CD4-positive, alpha-beta T cell (primary cell): ENCODE measurements around the gene POU2F1. TPM values are rescaled to one million over a fixed set of nuclear protein-coding genes. Genes with fewer than 3 reads are reported as not detected.
A peak's percentile ranks its signal among the peaks of the same experiment; 100 is the strongest.

Source experiments
- ATAC-seq: fragments of 200-7000 bp; cut with Tn5 transposase; one replicate; pipeline ENCODE4 v1.10.0; 2022; ENCODE audit warnings: mild to moderate bottlenecking; ENCODE audit not compliant: poor library complexity
- CTCF ChIA-PET: fragments of 350-600 bp; sonication (Branson Sonifier 250); formaldehyde crosslinking; loops from one replicate; lab custom pipeline; 2021; ENCODE audit warnings: antibody characterized with exemption, inconsistent platforms; lab: Charles Lee
- POLR2A ChIA-PET: fragments of 350-600 bp; sonication (Branson Sonifier 250); formaldehyde crosslinking; loops from one replicate; lab custom pipeline; 2021; ENCODE audit warnings: antibody characterized with exemption, inconsistent platforms; lab: Charles Lee
- DNase-seq, 14 experiments: peaks; one replicate each; pipeline ENCODE4 v3.0.0-alpha.2; 2013 to 2020; ENCODE audit warnings: mixed read lengths in 2 of 14
- H3K27ac ChIP-seq, 2 donors: one replicate each; pipeline versions ENCODE4 v1.5.1 to v1.7.0; 2013; ENCODE audit warnings: low read length in 2 of 2, low read depth in 1 of 2, mild to moderate bottlenecking in 1 of 2
- H3K27me3 ChIP-seq, 2 experiments: 1 replicate in 1 of 2; 2 replicates in 1 of 2; pipeline versions ENCODE4 v1.6.1 to v1.7.0; 2013; ENCODE audit warnings: low read length in 2 of 2, control low read depth in 1 of 2, mild to moderate bottlenecking in 1 of 2, moderate library complexity in 1 of 2; ENCODE audit not compliant: insufficient read depth in 2 of 2, control insufficient read depth in 1 of 2
- H3K36me3 ChIP-seq: one replicate; pipeline ENCODE4 v1.6.1; 2013; ENCODE audit warnings: low read length, control low read depth; ENCODE audit not compliant: insufficient read depth
- H3K4me1 ChIP-seq: one replicate; pipeline ENCODE4 v1.6.1; 2013; ENCODE audit warnings: low read length, control low read depth; ENCODE audit not compliant: insufficient read depth
- H3K4me3 ChIP-seq: one replicate; pipeline ENCODE4 v1.5.1; 2013; ENCODE audit warnings: mild to moderate bottlenecking, low read length, moderate library complexity
- H3K9me3 ChIP-seq, 2 experiments: 1 replicate in 1 of 2; 2 replicates in 1 of 2; pipeline versions ENCODE4 v1.6.1 to v1.7.0; 2013; ENCODE audit warnings: low read length in 2 of 2, mild to moderate bottlenecking in 2 of 2, control low read depth in 1 of 2, moderate library complexity in 1 of 2; ENCODE audit not compliant: control insufficient read depth in 1 of 2, insufficient read depth in 1 of 2
- H3K27ac Mint-ChIP-seq: one replicate; pipeline ENCODE4 v1.8.0; 2020; ENCODE audit warnings: mixed read lengths
- H3K27me3 Mint-ChIP-seq: one replicate; pipeline ENCODE4 v1.8.0; 2021; ENCODE audit warnings: mixed read lengths
- H3K36me3 Mint-ChIP-seq: one replicate; pipeline ENCODE4 v1.8.0; 2021; ENCODE audit warnings: low read depth, mixed read lengths
- H3K4me1 Mint-ChIP-seq: one replicate; pipeline ENCODE4 v1.8.0; 2021; ENCODE audit warnings: low read depth, mixed read lengths
- H3K4me3 Mint-ChIP-seq: one replicate; pipeline ENCODE4 v1.8.0; 2020; ENCODE audit warnings: mild to moderate bottlenecking, mixed read lengths
- H3K9me3 Mint-ChIP-seq: one replicate; pipeline ENCODE4 v1.8.0; 2020; ENCODE audit warnings: mixed read lengths
- intact Hi-C, 2 experiments: fragments of 100-400 bp; cut with DNase I in 1 of 2; cut with micrococcal nuclease in 1 of 2; formaldehyde crosslinking; loops; one replicate each; pipeline versions ENCODE4 v1.15.1 to v1.9.0; 2023 to 2025; cut with DNase I, micrococcal nuclease
- total RNA-seq, 174 experiments: library from RNA in 2 of 174; stranded (reverse) in 2 of 174; gene quantifications; one replicate each; pipeline ENCODE4 v1.2.3 and lab custom pipeline; 2021 to 2026
- TF ChIP-seq, protein P1 (sequence below): fragments of 200-600 bp; IDR thresholded peaks from one replicate; pipeline ENCODE4 v1.8.0; 2022; ENCODE audit warnings: antibody characterized with exemption, mild to moderate bottlenecking

The POU2F1 gene
- total RNA-seq, 2 experiments from 2014 or later = 27.0 to 28.6 TPM

DNA sequence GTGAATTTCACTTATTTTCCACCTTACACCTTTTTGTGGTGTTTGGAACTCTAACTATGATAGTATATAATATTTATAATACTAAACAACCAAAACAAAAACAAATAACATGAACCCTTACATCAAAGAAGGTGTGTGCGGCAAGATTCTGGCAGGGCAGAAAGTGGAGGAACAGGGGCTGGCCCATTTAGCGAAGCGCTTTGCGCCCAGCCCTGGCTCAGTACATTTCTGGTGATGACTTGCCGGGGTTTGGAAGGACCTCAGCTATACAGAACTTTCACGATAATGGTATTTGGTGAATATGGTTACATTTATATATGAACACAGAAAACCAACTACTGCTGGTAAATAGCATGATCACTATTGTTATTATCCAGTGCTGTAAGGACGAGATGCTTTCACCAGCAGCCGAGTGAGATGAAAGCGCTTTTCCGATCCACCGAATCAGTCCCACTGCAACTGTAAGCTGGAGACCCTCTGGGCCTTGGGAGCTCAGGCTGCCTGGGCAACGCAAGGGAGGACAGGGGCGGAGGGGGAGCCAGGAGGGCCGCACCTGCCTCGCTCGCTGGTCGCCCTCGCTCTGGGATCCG is 233.7 kb downstream of the POU2F1 start:
- Histone ChIP-seq H3K4me3 (peak overlapping the region; percentile 76), H3K27ac (peak overlapping the region; percentile 93 to 98), H3K27me3 (no peaks in the 10 kb centered on the region), H3K9me3 (no peaks in the 10 kb centered on the region), H3K36me3 (peaks cover 26% of the 10 kb centered on the region), H3K4me1 (peaks cover 87% of the 10 kb centered on the region)
- Mint-ChIP-seq H3K4me3 (peak overlapping the region; percentile 91), H3K4me1 (peaks cover 78% of the 10 kb centered on the region), H3K36me3 (peaks cover 62% of the 10 kb centered on the region), H3K9me3 (no peaks in the 10 kb centered on the region), H3K27me3 (no peaks in the 10 kb centered on the region), H3K27ac (peak overlapping the region; percentile 100)
- intact Hi-C loops = loop anchor here (2.0 to 5.0 kb wide), 3 partner anchors 34 to 178 kb away; partner anchors contain the start of gene RCSD1 (in 1 of the 2)
- TF ChIP-seq, protein P1, sequence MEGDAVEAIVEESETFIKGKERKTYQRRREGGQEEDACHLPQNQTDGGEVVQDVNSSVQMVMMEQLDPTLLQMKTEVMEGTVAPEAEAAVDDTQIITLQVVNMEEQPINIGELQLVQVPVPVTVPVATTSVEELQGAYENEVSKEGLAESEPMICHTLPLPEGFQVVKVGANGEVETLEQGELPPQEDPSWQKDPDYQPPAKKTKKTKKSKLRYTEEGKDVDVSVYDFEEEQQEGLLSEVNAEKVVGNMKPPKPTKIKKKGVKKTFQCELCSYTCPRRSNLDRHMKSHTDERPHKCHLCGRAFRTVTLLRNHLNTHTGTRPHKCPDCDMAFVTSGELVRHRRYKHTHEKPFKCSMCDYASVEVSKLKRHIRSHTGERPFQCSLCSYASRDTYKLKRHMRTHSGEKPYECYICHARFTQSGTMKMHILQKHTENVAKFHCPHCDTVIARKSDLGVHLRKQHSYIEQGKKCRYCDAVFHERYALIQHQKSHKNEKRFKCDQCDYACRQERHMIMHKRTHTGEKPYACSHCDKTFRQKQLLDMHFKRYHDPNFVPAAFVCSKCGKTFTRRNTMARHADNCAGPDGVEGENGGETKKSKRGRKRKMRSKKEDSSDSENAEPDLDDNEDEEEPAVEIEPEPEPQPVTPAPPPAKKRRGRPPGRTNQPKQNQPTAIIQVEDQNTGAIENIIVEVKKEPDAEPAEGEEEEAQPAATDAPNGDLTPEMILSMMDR = no peak
- POLR2A ChIA-PET = interaction anchor here (0.5 to 8.7 kb wide), 24 partner anchors 7 to 234 kb away, joined by 3 to 202 read pairs (median 13); partner anchors contain the start of genes CD247, CREG1 and POU2F1
- DNase-seq (peak in 4 of 14 experiments; percentile 50 to 63 (median 57)), ATAC-seq (peak; percentile 9)
- CTCF ChIA-PET = interaction anchor here (0.7 to 3.0 kb wide), 10 partner anchors 8 to 544 kb away, joined by 3 to 9 read pairs (median 4); partner anchors contain the start of gene POU2F1

DNA sequence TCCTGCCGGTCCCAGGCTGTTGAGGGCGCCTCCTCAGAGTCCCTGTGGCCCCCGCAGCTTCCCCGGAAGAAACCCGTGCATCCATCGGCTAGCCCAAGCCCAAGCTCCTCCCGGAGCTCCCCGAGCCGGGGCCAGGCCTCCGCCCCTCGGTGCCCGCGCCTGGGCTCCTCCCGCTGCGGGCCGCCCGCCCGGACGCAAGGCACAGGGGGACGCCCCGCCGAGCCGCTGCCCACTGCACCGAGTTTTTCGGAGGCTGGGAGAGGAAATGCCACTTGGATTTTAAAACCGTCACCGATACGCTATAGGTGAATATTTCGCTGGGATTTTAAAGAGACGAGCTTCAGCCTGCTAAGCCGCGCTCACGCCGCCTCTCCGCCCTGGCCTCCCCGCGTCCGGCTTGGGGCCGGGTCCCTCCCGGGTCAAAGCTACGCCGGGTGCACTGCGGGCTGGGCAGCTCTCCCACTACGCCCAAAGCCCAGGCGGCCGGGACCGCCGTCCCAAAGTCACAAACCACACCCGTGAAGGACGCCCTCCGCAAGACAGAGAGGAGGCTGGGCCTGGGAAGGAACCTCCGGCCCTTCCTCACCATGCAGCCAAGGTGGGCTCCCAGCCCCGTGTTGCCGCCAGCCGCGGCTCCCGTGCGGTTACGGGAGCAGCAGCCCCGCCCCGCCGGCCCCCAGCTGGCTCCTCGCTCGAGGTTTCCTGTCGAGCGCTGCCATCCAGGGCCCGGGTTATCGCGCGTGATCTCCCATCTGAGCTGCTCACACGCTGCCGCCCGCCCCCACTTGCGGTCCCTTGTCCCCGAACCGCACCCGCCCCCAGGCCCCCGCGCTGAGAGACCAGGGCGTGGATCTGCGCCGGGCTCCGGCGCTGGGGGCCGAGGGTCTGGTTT is 234.5 kb downstream of the POU2F1 start:
- peak; percentile 70 to 93 (median 80) for DNase-seq
- Histone ChIP-seq H3K36me3 (peaks cover 24% of the 10 kb centered on the region), H3K4me3 (peak overlapping the region; percentile 76), H3K27ac (peak overlapping the region; percentile 93 to 98), H3K27me3 (no peaks in the 10 kb centered on the region), H3K4me1 (peaks cover 88% of the 10 kb centered on the region), H3K9me3 (no peaks in the 10 kb centered on the region)
- intact Hi-C loops = loop anchor here (1.0 to 5.0 kb wide), 6 partner anchors 8 to 177 kb away; partner anchors contain the start of gene RCSD1 (in 1 of the 2)
- Mint-ChIP-seq H3K4me3 (peak overlapping the region; percentile 94), H3K9me3 (no peaks in the 10 kb centered on the region), H3K27ac (peak overlapping the region; percentile 100), H3K27me3 (no peaks in the 10 kb centered on the region), H3K36me3 (peaks cover 68% of the 10 kb centered on the region), H3K4me1 (peaks cover 82% of the 10 kb centered on the region)
- POLR2A ChIA-PET = interaction anchor here (0.5 to 8.7 kb wide), 28 partner anchors 8 to 365 kb away, joined by 3 to 202 read pairs (median 10); partner anchors contain the start of genes CD247, CREG1, GPA33 and POU2F1
- CTCF ChIA-PET = interaction anchor here (0.6 to 3.0 kb wide), 15 partner anchors 8 to 235 kb away, joined by 3 to 9 read pairs (median 4); partner anchors contain the start of genes CD247 and POU2F1
- peak; percentile 69 for ATAC-seq
- TF ChIP-seq, protein P1 = no peak
